Stimulated activated CD8-positive, alpha-beta memory T cell treated with anti-CD3 and anti-CD28 coated beads, Interleukin-7, amount 100 ng/mL, for 24 hours (primary cell): Measurements from ENCODE around the gene KRTAP2-1.
"Not testable (repeated sequence)": the region's sequence is repeated elsewhere in the genome, so short reads cannot be mapped to it uniquely, and the experiment has no call there.

Source experiments
- DNase-seq: peaks from one replicate; pipeline ENCODE4 v3.0.0-alpha.2; 2020; ENCODE audit warnings: low read depth

Gene KRTAP2-1

GRCh38 chr17:41012326-41013120 is 34.6 kb downstream of the KRTAP2-1 start:
- no peak for DNase-seq

- no peak for DNase-seq
These were observed 36.7 kb downstream of the KRTAP2-1 start for GRCh38 chr17:41010441-41010840.

- DNase-seq: no peak
These were observed 37.2 kb downstream of the KRTAP2-1 start for GRCh38 chr17:41009936-41010335.

- no peak for DNase-seq
These were observed 37.8 kb downstream of the KRTAP2-1 start for GRCh38 chr17:41009301-41009760.

GRCh38 chr17:41008811-41009210 is 38.3 kb downstream of the KRTAP2-1 start, which contains the start of gene KRTAP3-1:
KRTAP3-1 (minus strand) TSS chr17:41009128; CDS start chr17:41009074, 54 bp downstream.
- DNase-seq: no peak

- DNase-seq: no peak
These were observed 42.7 kb downstream of the KRTAP2-1 start for GRCh38 chr17:41004397-41004796.

- DNase-seq: no peak
These were observed 43.2 kb downstream of the KRTAP2-1 start for GRCh38 chr17:41003926-41004325.

- DNase-seq: no peak
These were observed 44.3 kb downstream of the KRTAP2-1 start for GRCh38 chr17:41002814-41003213.

- no peak for DNase-seq
These were observed 45.3 kb downstream of the KRTAP2-1 start for GRCh38 chr17:41001795-41002194.

GRCh38 chr17:40999563-40999962 is 47.6 kb downstream of the KRTAP2-1 start, which contains the start of gene KRTAP3-2:
KRTAP3-2 (minus strand) TSS chr17:40999906; CDS start chr17:40999853, 53 bp downstream.
- DNase-seq: not testable (repeated sequence)

- no peak for DNase-seq
These were observed 49.8 kb downstream of the KRTAP2-1 start for GRCh38 chr17:40997361-40997760.

- no peak for DNase-seq
These were observed 50.3 kb downstream of the KRTAP2-1 start for GRCh38 chr17:40996829-40997228.
